Osteocyte (in vitro differentiated cells): ENCODE measurements around the gene METTL24. TPM values are rescaled to one million over a fixed set of nuclear protein-coding genes. Genes with fewer than 3 reads are reported as not detected.

Experiments used
- DNase-seq: peaks from one replicate; pipeline ENCODE4 v3.0.0; 2021; ENCODE audit warnings: mixed read lengths; ENCODE audit not compliant: unreplicated experiment; ENCODE audit errors: extremely low spot score
- H3K27ac Mint-ChIP-seq: one replicate; pipeline ENCODE4 v1.8.0; 2021; ENCODE audit warnings: mild to moderate bottlenecking, mixed read lengths; ENCODE audit not compliant: unreplicated experiment
- H3K27me3 Mint-ChIP-seq: one replicate; pipeline ENCODE4 v1.8.0; 2021; ENCODE audit warnings: mixed read lengths; ENCODE audit not compliant: unreplicated experiment
- H3K36me3 Mint-ChIP-seq: one replicate; pipeline ENCODE4 v1.8.0; 2021; ENCODE audit warnings: mixed read lengths; ENCODE audit not compliant: unreplicated experiment
- H3K4me1 Mint-ChIP-seq: one replicate; pipeline ENCODE4 v1.8.0; 2021; ENCODE audit warnings: mixed read lengths; ENCODE audit not compliant: unreplicated experiment
- H3K4me3 Mint-ChIP-seq: one replicate; pipeline ENCODE4 v1.8.0; 2021; ENCODE audit warnings: mild to moderate bottlenecking, moderate library complexity, mixed read lengths; ENCODE audit not compliant: unreplicated experiment
- H3K9me3 Mint-ChIP-seq: one replicate; pipeline ENCODE4 v1.8.0; 2021; ENCODE audit warnings: mixed read lengths; ENCODE audit not compliant: unreplicated experiment
- total RNA-seq: library from RNA; stranded (reverse); gene quantifications from 2 replicates; pipeline ENCODE4 v1.2.1, GENCODE V29; 2021
- TF ChIP-seq, protein P1 (sequence below): fragments of 200-600 bp; sonication (generic); IDR thresholded peaks from 2 replicates; pipeline ENCODE4 v1.5.0; 2021; ENCODE audit warnings: antibody characterized with exemption, mild to moderate bottlenecking, moderate library complexity

The METTL24 gene
- total RNA-seq, 1 donor from 2014 or later = not detected

DNA sequence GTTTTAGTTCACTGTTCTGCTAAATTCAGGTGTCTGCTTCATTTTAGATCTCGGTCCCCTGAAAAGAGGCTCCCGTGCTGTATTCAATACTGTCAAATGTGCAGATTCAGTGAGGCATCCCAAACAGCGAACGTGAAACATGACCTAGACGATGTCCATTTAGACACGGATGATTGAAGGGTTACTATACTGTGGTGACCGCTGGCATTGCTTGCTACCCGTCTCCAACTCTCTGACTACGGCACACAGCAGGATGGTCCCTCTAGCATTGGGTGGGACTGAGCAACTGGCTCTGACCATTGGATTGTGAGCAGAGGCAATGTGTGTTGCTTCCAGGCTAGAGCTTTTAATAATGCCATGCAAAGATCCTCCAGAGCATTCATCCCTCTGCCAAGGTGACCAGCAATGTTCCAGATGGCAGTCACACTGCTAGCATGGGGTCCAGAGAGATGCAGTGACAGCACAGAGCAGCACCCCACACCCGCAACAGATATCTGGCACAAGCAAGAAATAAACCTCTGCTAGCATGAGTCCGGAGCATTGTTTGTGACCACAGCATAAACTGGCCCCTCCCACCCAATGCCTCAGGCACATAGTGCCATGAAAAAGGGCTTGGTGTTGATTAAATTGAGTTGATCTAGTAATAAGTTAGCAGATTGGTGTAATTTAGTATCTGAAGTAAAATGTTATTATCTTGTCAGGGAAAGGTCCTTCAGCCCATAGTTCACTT, 9.0 kb downstream of the METTL24 start:
- Mint-ChIP-seq H3K4me1 (no peaks in the 10 kb centered on the region), H3K27me3 (peaks cover 36% of the 10 kb centered on the region)

DNA sequence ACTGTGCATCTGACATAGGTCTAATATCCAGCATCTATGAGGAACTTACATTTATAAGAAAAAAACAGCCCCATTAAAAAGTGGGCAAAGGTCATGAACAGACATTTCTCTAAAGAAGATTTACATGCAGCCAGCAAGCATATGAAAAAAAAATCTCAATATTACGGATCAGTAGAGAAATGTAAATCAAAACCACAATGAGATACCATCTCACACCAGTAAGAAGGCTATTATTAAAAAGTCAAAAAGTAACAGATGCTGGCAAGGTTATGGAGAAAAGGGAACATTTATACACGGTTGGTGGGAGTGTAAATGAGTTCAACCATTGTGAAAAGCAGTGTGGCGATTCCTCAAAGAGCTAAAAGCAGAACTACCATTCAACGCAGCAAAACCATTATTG, 13.1 kb downstream of the METTL24 start:
- TF ChIP-seq, protein P1, sequence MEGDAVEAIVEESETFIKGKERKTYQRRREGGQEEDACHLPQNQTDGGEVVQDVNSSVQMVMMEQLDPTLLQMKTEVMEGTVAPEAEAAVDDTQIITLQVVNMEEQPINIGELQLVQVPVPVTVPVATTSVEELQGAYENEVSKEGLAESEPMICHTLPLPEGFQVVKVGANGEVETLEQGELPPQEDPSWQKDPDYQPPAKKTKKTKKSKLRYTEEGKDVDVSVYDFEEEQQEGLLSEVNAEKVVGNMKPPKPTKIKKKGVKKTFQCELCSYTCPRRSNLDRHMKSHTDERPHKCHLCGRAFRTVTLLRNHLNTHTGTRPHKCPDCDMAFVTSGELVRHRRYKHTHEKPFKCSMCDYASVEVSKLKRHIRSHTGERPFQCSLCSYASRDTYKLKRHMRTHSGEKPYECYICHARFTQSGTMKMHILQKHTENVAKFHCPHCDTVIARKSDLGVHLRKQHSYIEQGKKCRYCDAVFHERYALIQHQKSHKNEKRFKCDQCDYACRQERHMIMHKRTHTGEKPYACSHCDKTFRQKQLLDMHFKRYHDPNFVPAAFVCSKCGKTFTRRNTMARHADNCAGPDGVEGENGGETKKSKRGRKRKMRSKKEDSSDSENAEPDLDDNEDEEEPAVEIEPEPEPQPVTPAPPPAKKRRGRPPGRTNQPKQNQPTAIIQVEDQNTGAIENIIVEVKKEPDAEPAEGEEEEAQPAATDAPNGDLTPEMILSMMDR = no peak
- Mint-ChIP-seq H3K27me3 (peaks cover 35% of the 10 kb centered on the region), H3K36me3 (no peaks in the 10 kb centered on the region), H3K4me3 (no peak overlapping the region), H3K9me3 (no peaks in the 10 kb centered on the region), H3K4me1 (no peaks in the 10 kb centered on the region), H3K27ac (no peak overlapping the region)
- no peak for DNase-seq

More for the DNA sequence above, 9.0 kb downstream of the METTL24 start:
- H3K27ac Mint-ChIP-seq = no peak overlapping the region
- H3K36me3 Mint-ChIP-seq = no peaks in the 10 kb centered on the region
- DNase-seq = no peak
- TF ChIP-seq, protein P1 = no peak
- no peaks in the 10 kb centered on the region for H3K9me3 Mint-ChIP-seq
- H3K4me3 Mint-ChIP-seq = no peak overlapping the region

DNA sequence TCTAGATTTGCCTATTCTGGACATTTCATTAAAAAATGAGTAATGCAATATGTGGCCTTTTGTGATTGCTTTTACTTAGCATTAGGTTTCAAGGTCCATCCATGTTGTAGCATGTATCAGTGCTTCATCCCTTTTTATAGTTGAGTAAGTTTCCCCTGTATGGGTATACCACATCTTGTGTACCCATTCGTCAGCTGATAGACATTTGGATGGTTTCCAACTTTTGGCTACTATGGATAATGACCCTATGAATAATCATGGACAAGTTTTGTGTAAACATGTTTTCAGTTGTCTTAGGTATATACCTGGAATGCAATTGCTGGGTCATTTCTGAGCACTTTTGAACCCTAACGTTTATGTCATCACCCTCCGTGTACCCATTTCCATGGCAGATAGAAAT, 15.4 kb downstream of the METTL24 start:
- TF ChIP-seq, protein P1 = no peak
- H3K27ac Mint-ChIP-seq = no peak overlapping the region

DNA sequence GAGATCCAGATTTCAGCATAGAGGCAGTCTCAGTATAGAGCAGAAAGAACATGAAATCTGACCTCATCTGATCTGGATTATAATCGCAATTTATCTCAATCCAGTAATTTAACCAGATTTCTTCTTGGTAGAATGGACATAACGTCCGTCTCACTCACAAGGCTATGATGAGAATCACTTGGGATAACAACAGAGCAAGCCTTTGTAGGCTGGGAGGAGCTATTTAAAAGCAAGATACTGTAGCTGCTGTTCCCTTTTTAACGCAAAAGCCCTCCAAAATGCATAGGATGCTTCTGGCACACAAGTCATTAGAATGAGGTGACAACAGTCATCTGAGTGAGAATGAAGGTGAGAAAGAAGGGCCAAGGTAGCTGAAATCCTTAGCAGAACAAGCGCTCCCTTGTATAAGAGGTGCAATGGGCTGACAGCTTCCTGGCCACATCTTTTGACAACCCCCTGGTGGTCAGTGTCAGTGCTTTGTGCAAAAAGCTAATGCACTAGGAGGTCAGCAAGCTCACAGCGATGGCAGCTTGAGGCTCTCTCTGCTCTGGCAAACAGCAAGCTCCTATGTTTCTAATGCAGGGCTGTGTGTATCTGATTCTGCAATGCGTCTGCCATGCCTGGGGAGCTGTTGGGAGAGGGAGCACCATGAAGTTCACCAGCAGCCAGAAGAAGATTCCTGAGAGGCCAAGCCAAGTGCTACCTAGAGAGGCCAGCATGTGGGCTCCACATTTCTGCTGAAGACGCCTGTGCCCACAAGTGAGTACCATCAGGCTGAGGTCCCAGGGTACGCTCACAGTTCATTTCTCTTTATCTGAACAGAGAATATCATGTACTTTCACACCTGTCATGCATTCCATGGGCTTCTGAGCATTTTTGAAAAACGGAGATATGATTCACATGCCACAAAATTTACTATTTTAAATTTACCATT, 16.2 kb downstream of the METTL24 start:
- TF ChIP-seq, protein P1 = peak; percentile 37
- no peak for DNase-seq
- Mint-ChIP-seq H3K27ac (no peak overlapping the region), H3K4me3 (no peak overlapping the region), H3K27me3 (peaks cover 36% of the 10 kb centered on the region), H3K36me3 (no peaks in the 10 kb centered on the region), H3K9me3 (no peaks in the 10 kb centered on the region), H3K4me1 (no peaks in the 10 kb centered on the region)

More for the DNA sequence above, 15.4 kb downstream of the METTL24 start:
- no peak overlapping the region for H3K4me3 Mint-ChIP-seq
- DNase-seq = no peak
- no peaks in the 10 kb centered on the region for H3K4me1 Mint-ChIP-seq
- no peaks in the 10 kb centered on the region for H3K36me3 Mint-ChIP-seq
- H3K27me3 Mint-ChIP-seq = peaks cover 34% of the 10 kb centered on the region
- no peaks in the 10 kb centered on the region for H3K9me3 Mint-ChIP-seq

DNA sequence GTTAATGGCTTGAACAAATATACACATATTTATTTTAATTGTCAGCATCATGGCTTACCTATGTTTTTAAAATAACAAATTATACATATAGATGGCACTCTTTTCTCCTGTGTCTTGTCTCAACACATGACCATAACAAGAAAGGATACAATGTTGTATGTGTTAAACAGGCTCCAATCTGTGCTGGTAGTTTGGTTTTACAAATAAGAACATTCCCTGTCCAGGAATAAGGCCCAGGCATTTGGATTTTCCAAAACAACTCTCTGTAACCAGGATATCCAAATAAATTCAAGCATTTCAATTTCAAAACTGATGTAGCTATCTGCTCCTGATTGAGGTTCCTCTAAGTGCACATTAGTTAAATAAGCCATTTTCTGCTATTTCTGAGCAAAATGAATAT, 17.1 kb downstream of the METTL24 start:
- no peak for DNase-seq
- TF ChIP-seq, protein P1 = no peak
- H3K27ac Mint-ChIP-seq = no peak overlapping the region
- peaks cover 31% of the 10 kb centered on the region for H3K27me3 Mint-ChIP-seq
- no peaks in the 10 kb centered on the region for H3K36me3 Mint-ChIP-seq
- no peaks in the 10 kb centered on the region for H3K4me1 Mint-ChIP-seq
- H3K4me3 Mint-ChIP-seq = no peak overlapping the region
- no peaks in the 10 kb centered on the region for H3K9me3 Mint-ChIP-seq
